Stimulated activated CD8-positive, alpha-beta memory T cell treated with anti-CD3 and anti-CD28 coated beads, Interleukin-12 subunit alpha, Interleukin-12 subunit beta, amount 100 ng/mL, for 24 hours (primary cell): ENCODE data around the gene CTRB2.

Source experiments
- DNase-seq: peaks from one replicate; pipeline ENCODE4 v3.0.0-alpha.2; 2020; ENCODE audit errors: extremely low read depth

The CTRB2 gene

DNA sequence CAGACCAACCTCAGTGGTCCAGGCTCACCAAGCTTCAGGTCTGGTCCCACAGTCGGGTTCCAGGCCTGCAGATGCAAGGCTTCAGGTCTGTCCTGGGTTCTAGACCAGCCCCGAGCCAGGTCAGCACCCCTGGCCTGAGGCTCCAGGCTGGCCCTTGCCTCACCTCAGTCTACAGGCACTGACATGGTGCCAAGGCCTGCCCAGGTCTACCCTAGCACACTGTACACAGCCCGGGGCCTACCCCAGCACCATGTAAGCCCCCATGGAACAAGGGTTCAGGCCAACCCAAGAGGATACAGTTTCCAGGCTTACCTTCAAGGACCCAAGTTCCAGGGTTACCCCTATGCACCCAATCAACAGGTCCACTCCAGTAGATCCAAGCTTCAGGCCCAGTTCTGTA lies 31.9 kb downstream of the CTRB2 start:
- no peak for DNase-seq

DNA sequence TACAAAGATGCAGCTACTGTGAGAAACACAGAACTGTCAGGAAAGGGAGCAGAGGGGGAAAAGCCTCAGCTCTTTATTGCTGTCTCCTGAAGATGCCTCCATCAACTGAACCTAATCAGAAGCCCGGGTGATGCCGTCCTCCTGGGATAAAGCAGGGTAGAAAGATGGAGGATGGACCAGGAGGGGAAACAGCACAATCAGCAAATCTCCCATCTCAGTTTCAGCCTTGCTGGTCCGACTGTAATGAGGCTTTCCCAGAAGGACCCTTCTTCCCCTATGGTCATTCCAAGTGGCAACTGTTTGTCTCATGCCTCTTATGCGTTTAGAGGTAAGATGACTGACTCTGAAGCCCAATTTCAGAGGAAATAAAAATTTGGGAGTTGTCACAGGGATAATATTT lies 34.4 kb downstream of the CTRB2 start:
- DNase-seq, result no peak

DNA sequence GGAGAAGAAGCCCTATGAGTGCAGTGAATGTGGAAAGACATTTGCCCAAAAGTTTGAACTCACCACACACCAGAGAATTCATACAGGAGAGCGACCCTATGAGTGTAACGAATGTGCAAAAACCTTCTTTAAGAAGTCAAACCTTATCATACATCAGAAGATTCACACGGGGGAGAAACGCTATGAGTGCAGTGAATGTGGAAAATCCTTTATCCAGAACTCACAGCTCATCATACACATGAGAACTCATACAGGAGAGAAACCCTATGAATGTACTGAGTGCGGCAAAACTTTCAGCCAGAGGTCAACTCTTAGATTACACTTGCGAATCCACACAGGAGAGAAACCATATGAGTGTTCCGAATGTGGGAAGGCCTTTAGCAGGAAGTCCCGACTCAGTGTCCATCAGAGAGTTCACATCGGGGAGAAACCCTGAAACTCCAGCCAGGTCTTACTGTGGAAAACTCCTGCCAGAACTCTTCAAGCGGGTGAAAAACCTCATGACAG lies 37.0 kb downstream of the CTRB2 start:
- no peak for DNase-seq

DNA sequence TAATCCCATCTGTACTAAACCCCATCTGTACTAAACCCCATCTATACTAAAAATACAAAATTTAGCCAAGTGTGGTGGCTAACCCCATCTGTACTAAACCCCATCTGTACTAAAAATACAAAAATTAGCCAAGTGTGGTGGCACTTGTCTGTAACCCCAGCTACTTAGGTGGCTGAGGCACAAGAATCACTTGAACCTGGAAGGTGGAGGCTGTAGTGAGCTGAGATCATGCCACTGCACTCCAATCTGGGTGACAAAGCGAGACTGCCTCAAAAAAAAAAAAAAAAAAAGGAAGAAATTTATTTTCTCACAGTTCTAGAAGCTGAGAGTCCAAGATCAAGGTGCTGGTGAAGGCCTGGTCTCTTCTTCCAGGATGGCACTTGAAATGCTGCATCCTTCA lies 46.6 kb downstream of the CTRB2 start:
- no peak for DNase-seq
